MCF 10A (cell line): Measurements from ENCODE around the gene MLLT1. TPM values are rescaled to one million over a fixed set of nuclear protein-coding genes. Genes with fewer than 3 reads are reported as not detected.

ENCODE experiments used
- BruUV-seq: library from RNA; stranded (reverse); fragments of 400-500 nt; replicated peaks from 2 replicates; lab custom pipeline; 2021; lab: Mats Ljungman, UMichigan
- CTCF ChIA-PET: fragments of 300-600 bp; sonication (Branson Sonifier 250); formaldehyde crosslinking; extraction: SDS; loops from one replicate; lab custom pipeline; 2021; ENCODE audit warnings: antibody characterized with exemption, inconsistent platforms; lab: Yijun Ruan, JAX
- POLR2A ChIA-PET: fragments of 300-600, 350-650 bp; sonication (Branson Sonifier 250); formaldehyde crosslinking; extraction: SDS; loops from one replicate; lab custom pipeline; 2020; ENCODE audit warnings: antibody characterized with exemption, inconsistent platforms; lab: Yijun Ruan, JAX
- DNase-seq: peaks from one replicate; pipeline ENCODE4 v3.0.0-alpha.2; 2018; ENCODE audit not compliant: unreplicated experiment
- H3K27ac Mint-ChIP-seq: one replicate; pipeline ENCODE4 v1.8.0; 2022; ENCODE audit warnings: mild to moderate bottlenecking, low read depth, mixed read lengths; ENCODE audit not compliant: unreplicated experiment
- H3K27me3 Mint-ChIP-seq: one replicate; pipeline ENCODE4 v1.8.0; 2022; ENCODE audit warnings: mixed read lengths; ENCODE audit not compliant: insufficient read depth, unreplicated experiment
- H3K36me3 Mint-ChIP-seq: one replicate; pipeline ENCODE4 v1.8.0; 2022; ENCODE audit warnings: mild to moderate bottlenecking, moderate library complexity, mixed read lengths; ENCODE audit not compliant: insufficient read depth, unreplicated experiment
- H3K4me1 Mint-ChIP-seq: one replicate; pipeline ENCODE4 v1.8.0; 2022; ENCODE audit warnings: mixed read lengths; ENCODE audit not compliant: insufficient read depth, unreplicated experiment
- H3K4me3 Mint-ChIP-seq: one replicate; pipeline ENCODE4 v1.8.0; 2022; ENCODE audit warnings: mild to moderate bottlenecking, moderate library complexity, mixed read lengths; ENCODE audit not compliant: unreplicated experiment
- H3K9me3 Mint-ChIP-seq: one replicate; pipeline ENCODE4 v1.8.0; 2022; ENCODE audit warnings: mixed read lengths; ENCODE audit not compliant: unreplicated experiment
- intact Hi-C: fragments of 100-400 bp; cut with micrococcal nuclease; formaldehyde crosslinking; loops from 2 replicates; pipeline ENCODE4 v1.14.1; 2022
- total RNA-seq: library from RNA; stranded (reverse); gene quantifications from 2 replicates; pipeline ENCODE4 v1.2.3, GENCODE V29; 2022
- TF ChIP-seq, protein P1 (sequence below): fragments of 200-600 bp; IDR thresholded peaks from one replicate; pipeline ENCODE4 v1.8.0; 2022; ENCODE audit warnings: antibody characterized with exemption, mild to moderate bottlenecking; ENCODE audit not compliant: unreplicated experiment

The MLLT1 gene
- total RNA-seq, 1 experiment from 2014 or later = 59.0 TPM

DNA sequence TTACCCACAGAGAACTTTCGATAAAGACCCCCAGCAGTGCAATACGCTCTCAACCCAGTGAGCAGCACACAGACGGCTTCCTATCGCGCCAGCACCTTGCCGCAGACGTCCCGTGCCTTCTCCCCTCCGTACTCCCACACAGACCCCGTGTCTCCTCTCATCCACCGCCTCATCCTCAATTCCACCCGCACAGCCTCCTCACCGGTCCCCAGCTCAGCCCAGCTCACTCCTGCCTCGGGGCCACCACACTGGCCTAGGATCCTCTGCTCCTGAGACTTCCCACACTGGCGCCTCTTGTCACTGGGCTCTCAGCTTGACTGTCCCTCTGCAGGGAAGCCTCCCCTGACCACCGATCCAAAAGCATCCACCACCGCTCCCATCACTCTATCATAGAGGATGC, 9.0 kb downstream of the MLLT1 start:
- intact Hi-C loops = loop anchor here (2.0 kb wide), 1 partner anchor 32 kb away; no protein-coding TSS in a partner anchor
- Mint-ChIP-seq H3K27ac (peak overlapping the region; percentile 12), H3K9me3 (no peaks in the 10 kb centered on the region), H3K36me3 (peaks cover 55% of the 10 kb centered on the region), H3K4me1 (peaks cover 36% of the 10 kb centered on the region), H3K4me3 (no peak overlapping the region), H3K27me3 (no peaks in the 10 kb centered on the region)
- BruUV-seq = no TSS peak
- POLR2A ChIA-PET = interaction anchor here (1.2 kb wide), 1 partner anchor 10 kb away, joined by 3 read pairs; no protein-coding TSS in a partner anchor
- TF ChIP-seq, protein P1, sequence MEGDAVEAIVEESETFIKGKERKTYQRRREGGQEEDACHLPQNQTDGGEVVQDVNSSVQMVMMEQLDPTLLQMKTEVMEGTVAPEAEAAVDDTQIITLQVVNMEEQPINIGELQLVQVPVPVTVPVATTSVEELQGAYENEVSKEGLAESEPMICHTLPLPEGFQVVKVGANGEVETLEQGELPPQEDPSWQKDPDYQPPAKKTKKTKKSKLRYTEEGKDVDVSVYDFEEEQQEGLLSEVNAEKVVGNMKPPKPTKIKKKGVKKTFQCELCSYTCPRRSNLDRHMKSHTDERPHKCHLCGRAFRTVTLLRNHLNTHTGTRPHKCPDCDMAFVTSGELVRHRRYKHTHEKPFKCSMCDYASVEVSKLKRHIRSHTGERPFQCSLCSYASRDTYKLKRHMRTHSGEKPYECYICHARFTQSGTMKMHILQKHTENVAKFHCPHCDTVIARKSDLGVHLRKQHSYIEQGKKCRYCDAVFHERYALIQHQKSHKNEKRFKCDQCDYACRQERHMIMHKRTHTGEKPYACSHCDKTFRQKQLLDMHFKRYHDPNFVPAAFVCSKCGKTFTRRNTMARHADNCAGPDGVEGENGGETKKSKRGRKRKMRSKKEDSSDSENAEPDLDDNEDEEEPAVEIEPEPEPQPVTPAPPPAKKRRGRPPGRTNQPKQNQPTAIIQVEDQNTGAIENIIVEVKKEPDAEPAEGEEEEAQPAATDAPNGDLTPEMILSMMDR = no peak
- DNase-seq = no peak
- CTCF ChIA-PET = interaction anchor here (0.8 kb wide), 1 partner anchor 52 kb away, joined by 3 read pairs; no protein-coding TSS in a partner anchor

DNA sequence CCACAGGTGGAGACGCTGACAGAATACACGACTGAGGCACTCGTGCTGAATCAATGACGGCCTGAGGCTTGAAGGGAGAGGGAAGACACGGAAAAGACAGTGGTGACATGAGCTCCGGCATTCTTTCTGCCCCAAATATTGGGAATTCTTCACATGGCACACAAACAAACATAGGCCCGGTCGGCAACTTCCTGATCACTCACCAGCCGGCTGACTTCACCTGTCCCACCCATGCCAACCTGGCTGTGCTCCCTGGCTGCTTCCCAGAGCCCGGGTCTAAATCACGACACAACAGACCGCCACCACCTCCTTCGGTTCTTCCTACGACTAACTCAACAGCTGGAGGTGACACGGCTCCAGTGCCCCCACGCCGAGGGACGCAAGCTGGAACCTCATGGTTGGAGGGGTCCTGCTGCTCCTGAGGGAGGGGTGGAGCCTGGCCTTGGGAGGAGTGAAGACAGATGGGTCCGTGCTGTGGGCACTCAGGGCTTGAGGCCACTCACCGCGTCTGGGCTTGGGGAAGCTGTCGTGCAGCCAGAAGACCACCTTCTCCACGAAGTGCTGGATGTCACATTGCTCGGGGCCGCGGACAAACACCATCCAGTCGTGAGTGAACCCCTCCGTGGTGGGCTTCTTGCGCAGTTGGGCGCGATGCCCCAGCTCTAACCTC, 9.6 kb downstream of the MLLT1 start:
- no peaks in the 10 kb centered on the region for H3K9me3 Mint-ChIP-seq
- intact Hi-C loops = loop anchor here (2.0 kb wide), 1 partner anchor 31 kb away; no protein-coding TSS in a partner anchor
- no peaks in the 10 kb centered on the region for H3K27me3 Mint-ChIP-seq
- H3K27ac Mint-ChIP-seq = no peak overlapping the region
- peaks cover 36% of the 10 kb centered on the region for H3K4me1 Mint-ChIP-seq
- TF ChIP-seq, protein P1 = no peak
- POLR2A ChIA-PET = no interaction called here
- peaks cover 61% of the 10 kb centered on the region for H3K36me3 Mint-ChIP-seq
- no TSS peak for BruUV-seq
- H3K4me3 Mint-ChIP-seq = no peak overlapping the region
- CTCF ChIA-PET = no interaction called here
- DNase-seq = no peak

DNA sequence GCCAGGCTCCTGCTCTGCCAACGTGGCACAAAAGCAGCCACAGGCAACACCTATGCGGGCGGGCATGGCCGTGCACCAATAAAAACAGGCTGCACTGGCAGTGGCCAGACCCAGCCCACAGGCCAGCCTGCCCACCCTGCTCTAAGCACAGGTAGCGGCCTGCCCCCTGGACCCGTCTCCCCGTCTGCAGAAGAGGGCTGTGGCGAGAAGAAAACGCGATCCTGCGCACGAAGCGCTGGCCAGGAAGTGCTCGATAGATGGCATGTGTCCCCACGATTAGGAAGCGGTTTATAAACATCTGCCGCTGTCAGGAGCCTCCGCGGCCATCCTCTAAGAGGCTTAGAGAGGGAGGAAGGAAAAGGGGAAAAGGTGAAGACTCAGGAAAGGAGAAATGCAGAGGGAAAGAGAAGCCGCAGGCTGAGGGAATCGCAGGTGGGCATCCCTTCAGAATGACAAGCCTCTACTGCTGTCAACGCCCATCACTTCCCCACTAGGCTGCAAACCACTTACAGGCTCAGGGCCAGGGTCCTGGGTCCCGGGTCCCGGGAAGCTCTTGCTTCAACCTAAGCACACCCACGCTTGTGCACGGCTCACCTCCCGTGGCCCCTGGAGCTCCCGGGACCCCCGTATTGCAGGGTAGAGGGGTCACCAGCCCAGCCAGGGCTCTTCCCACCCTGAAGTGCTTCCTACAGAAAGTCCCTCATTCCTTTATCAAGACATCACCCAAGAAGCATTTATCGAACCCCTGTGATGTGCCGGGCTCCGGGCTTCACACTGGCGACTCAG, 10.5 kb downstream of the MLLT1 start:
- CTCF ChIA-PET = no interaction called here
- TF ChIP-seq, protein P1 = no peak
- Mint-ChIP-seq H3K4me1 (peaks cover 31% of the 10 kb centered on the region), H3K27me3 (no peaks in the 10 kb centered on the region), H3K9me3 (no peaks in the 10 kb centered on the region), H3K36me3 (peaks cover 70% of the 10 kb centered on the region), H3K4me3 (no peak overlapping the region), H3K27ac (peak overlapping the region; percentile 10)
- no peak for DNase-seq
- POLR2A ChIA-PET = interaction anchor here (0.9 kb wide), 1 partner anchor 8 kb away, joined by 3 read pairs; no protein-coding TSS in a partner anchor
- intact Hi-C loops = no loop called here
- BruUV-seq = no TSS peak

DNA sequence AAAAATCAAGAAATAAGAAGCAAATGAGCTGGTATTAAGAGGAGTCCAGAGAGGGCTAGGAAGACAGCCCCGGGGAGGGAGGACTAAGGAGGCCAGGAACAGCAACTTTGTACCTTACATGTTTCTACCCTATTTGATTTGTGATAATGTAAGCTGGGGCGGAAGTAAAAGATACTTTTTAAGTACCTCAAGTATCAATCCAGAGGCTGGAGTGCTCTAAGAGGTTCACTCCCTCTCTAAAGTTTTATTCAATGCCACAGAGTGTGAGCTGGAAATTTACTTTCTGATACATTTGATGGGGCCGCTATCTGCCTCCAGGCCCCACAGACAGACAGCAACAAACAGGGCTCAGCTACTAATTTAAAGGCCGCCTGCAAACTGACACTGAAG, 11.4 kb downstream of the MLLT1 start:
- DNase-seq = no peak
- Mint-ChIP-seq H3K36me3 (peaks cover 61% of the 10 kb centered on the region), H3K4me3 (no peak overlapping the region), H3K27ac (peak overlapping the region; percentile 42), H3K27me3 (no peaks in the 10 kb centered on the region), H3K9me3 (no peaks in the 10 kb centered on the region), H3K4me1 (peaks cover 22% of the 10 kb centered on the region)
- BruUV-seq = no TSS peak
- TF ChIP-seq, protein P1 = no peak
- CTCF ChIA-PET = no interaction called here
- POLR2A ChIA-PET = interaction anchor here (0.9 kb wide), 1 partner anchor 9 kb away, joined by 3 read pairs; no protein-coding TSS in a partner anchor
- intact Hi-C loops = no loop called here
